Measurements from ENCODE around the gene GIPC2. TPM values are rescaled to one million over a fixed set of nuclear protein-coding genes. Genes with fewer than 3 reads are reported as not detected.

GIPC2 gene
- polyA plus RNA-seq, 1 donor (not counting 4 experiments of a cell fraction or from before 2014, with no cell fraction given): 0.28 TPM

DNA sequence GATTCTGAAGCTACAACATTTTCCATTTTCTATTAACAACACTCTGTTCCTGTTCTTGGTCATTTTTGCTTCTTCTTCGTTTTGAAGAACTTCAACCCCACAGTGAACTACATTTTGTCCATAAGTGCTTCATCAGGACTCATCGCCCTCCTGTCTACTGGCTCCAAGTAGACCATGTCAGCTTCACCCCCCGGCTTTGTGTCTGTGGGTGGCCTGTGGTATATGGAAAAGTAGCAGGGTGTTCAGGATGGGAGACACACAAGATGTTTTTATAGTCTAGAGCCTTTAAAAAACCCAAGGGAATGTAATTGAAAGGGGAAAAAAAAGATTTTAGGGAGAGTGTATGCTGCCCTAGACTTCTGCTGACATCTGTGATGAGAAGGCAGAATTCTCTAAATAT is 46.1 kb downstream of the GIPC2 start:
- Histone ChIP-seq H3K27me3 (ENCODE audit: control insufficient read depth, extremely low read depth, insufficient read depth, low read length) (no peaks in the 10 kb centered on the region), H3K9me3 (ENCODE audit: control insufficient read depth, low read depth, low read length) (no peaks in the 10 kb centered on the region), H3K4me1 (ENCODE audit: control insufficient read depth, extremely low read depth, insufficient read depth, low read length) (peaks cover 35% of the 10 kb centered on the region), H4K20me1 (ENCODE audit: control insufficient read depth, extremely low read depth, insufficient read depth, low read length) (no peaks in the 10 kb centered on the region), H2AFZ (ENCODE audit: control insufficient read depth, low read length) (no peak overlapping the region), H3K79me2 (ENCODE audit: control insufficient read depth, insufficient read depth, low read length) (no peaks in the 10 kb centered on the region), H3K27ac (ENCODE audit: control insufficient read depth, insufficient read depth, low read length) (no peak overlapping the region), H3K9me1 (ENCODE audit: control insufficient read depth, extremely low read depth, insufficient read depth, low read length) (no peaks in the 10 kb centered on the region), H3K36me3 (ENCODE audit: control insufficient read depth in 2 of 2, extremely low read depth in 1 of 2, insufficient read depth in 2 of 2, low read length in 2 of 2) (no peaks in the 10 kb centered on the region), H3K4me2 (ENCODE audit: control insufficient read depth, extremely low read depth, insufficient read depth, low read depth, low read length) (no peak overlapping the region), H3K9ac (ENCODE audit: control insufficient read depth, extremely low read depth, insufficient read depth, low read length) (no peak overlapping the region), H3K4me3 (ENCODE audit: control insufficient read depth in 2 of 3, extremely low read depth in 1 of 3, insufficient read depth in 2 of 3, low read depth in 1 of 3, low read length in 3 of 3) (no peak overlapping the region)
- FAIRE-seq: peak; percentile 49
- DNase-seq (ENCODE audit: low read depth, low spot score): no peak
- no peak for TF ChIP-seq EZH2 (IDR thresholded peaks at IDR 0.05; ENCODE audit: low read length)
- TF ChIP-seq, protein P1, sequence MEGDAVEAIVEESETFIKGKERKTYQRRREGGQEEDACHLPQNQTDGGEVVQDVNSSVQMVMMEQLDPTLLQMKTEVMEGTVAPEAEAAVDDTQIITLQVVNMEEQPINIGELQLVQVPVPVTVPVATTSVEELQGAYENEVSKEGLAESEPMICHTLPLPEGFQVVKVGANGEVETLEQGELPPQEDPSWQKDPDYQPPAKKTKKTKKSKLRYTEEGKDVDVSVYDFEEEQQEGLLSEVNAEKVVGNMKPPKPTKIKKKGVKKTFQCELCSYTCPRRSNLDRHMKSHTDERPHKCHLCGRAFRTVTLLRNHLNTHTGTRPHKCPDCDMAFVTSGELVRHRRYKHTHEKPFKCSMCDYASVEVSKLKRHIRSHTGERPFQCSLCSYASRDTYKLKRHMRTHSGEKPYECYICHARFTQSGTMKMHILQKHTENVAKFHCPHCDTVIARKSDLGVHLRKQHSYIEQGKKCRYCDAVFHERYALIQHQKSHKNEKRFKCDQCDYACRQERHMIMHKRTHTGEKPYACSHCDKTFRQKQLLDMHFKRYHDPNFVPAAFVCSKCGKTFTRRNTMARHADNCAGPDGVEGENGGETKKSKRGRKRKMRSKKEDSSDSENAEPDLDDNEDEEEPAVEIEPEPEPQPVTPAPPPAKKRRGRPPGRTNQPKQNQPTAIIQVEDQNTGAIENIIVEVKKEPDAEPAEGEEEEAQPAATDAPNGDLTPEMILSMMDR (optimal IDR thresholded peaks at IDR 0.05 in 1 of 3, IDR thresholded peaks at IDR 0.05 in 1 of 3, conservative IDR thresholded peaks at IDR 0.05 in 1 of 3; ENCODE audit: extremely low read depth in 1 of 3, insufficient read depth in 2 of 3, low read length in 3 of 3): no peak
- dilution Hi-C loops (cut with MboI; ENCODE audit: extremely low pct_ligation_motif_present, low sequenced_read_pairs): no loop called here

DNA sequence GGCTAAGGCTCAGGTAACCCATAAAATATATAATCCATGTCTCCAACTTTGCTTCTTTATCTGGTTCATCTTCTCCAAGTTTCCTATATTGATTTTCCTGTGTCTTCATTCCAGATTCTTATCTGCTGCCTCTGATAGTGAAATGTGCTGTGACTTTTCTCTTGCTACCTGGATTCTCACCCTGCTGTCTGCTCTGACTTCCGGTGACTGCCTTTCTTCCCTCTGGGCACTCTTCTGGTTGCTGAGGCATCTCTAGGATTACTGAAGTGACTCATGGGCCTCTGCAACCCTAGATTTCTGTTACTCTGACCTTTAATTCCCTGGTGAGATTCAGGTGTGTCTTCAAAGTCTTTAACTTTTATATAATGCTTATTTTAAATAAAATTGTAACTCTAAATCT is 46.9 kb downstream of the GIPC2 start:
- H3K36me3 ChIP-seq (ENCODE audit: control insufficient read depth in 2 of 2, extremely low read depth in 1 of 2, insufficient read depth in 2 of 2, low read length in 2 of 2): no peaks in the 10 kb centered on the region
- peaks cover 35% of the 10 kb centered on the region for H3K4me1 ChIP-seq (ENCODE audit: control insufficient read depth, extremely low read depth, insufficient read depth, low read length)

More for the DNA sequence above, 46.9 kb downstream of the GIPC2 start:
- Histone ChIP-seq H3K27ac (ENCODE audit: control insufficient read depth, insufficient read depth, low read length) (peak overlapping the region; percentile 31), H4K20me1 (ENCODE audit: control insufficient read depth, extremely low read depth, insufficient read depth, low read length) (no peaks in the 10 kb centered on the region), H3K9me3 (ENCODE audit: control insufficient read depth, low read depth, low read length) (no peaks in the 10 kb centered on the region), H3K4me3 (ENCODE audit: control insufficient read depth in 2 of 3, extremely low read depth in 1 of 3, insufficient read depth in 2 of 3, low read depth in 1 of 3, low read length in 3 of 3) (no peak overlapping the region), H2AFZ (ENCODE audit: control insufficient read depth, low read length) (no peak overlapping the region), H3K79me2 (ENCODE audit: control insufficient read depth, insufficient read depth, low read length) (no peaks in the 10 kb centered on the region), H3K4me2 (ENCODE audit: control insufficient read depth, extremely low read depth, insufficient read depth, low read depth, low read length) (peak overlapping the region; percentile 47), H3K27me3 (ENCODE audit: control insufficient read depth, extremely low read depth, insufficient read depth, low read length) (no peaks in the 10 kb centered on the region), H3K9ac (ENCODE audit: control insufficient read depth, extremely low read depth, insufficient read depth, low read length) (no peak overlapping the region), H3K9me1 (ENCODE audit: control insufficient read depth, extremely low read depth, insufficient read depth, low read length) (no peaks in the 10 kb centered on the region)
- FAIRE-seq (peak; percentile 69), DNase-seq (ENCODE audit: low read depth, low spot score) (no peak)
- dilution Hi-C loops (cut with MboI; ENCODE audit: extremely low pct_ligation_motif_present, low sequenced_read_pairs): no loop called here
- TF ChIP-seq, protein P1 (optimal IDR thresholded peaks at IDR 0.05 in 1 of 3, IDR thresholded peaks at IDR 0.05 in 1 of 3, conservative IDR thresholded peaks at IDR 0.05 in 1 of 3; ENCODE audit: extremely low read depth in 1 of 3, insufficient read depth in 2 of 3, low read length in 3 of 3): no peak
- TF ChIP-seq EZH2 (IDR thresholded peaks at IDR 0.05; ENCODE audit: low read length): no peak

Measured in keratinocyte (primary cell).